ENCODE measurements around the gene SERPINA1.
"Not testable (repeated sequence)": the region's sequence is repeated elsewhere in the genome, so short reads cannot be mapped to it uniquely, and the experiment has no call there.

SERPINA1 gene

GRCh38 chr14:94360945-94361565, 27.3 kb downstream of the SERPINA1 start:
- TF ChIP-seq ARNT (IDR thresholded peaks at IDR 0.05) (no peak), HDGF (IDR thresholded peaks at IDR 0.05; ENCODE audit: borderline replicate concordance) (no peak), FOXA1 (IDR thresholded peaks at IDR 0.05) (no peak), FOXK2 (IDR thresholded peaks at IDR 0.05) (no peak), ZNF384 (IDR thresholded peaks at IDR 0.05) (no peak), BHLHE40 (IDR thresholded peaks at IDR 0.05; ENCODE audit: borderline replicate concordance) (no peak), FOXM1 (IDR thresholded peaks at IDR 0.05; ENCODE audit: borderline replicate concordance) (no peak), ELF4 (IDR thresholded peaks at IDR 0.05) (no peak), CTBP1 (IDR thresholded peaks at IDR 0.05; ENCODE audit: borderline replicate concordance) (no peak), SUZ12 (IDR thresholded peaks at IDR 0.05) (no peak), NFRKB (IDR thresholded peaks at IDR 0.05) (no peak), L3MBTL2 (conservative IDR thresholded peaks at IDR 0.05) (no peak), TARDBP (IDR thresholded peaks at IDR 0.05) (no peak), SP1 (IDR thresholded peaks at IDR 0.05) (no peak), PKNOX1 (IDR thresholded peaks at IDR 0.05) (no peak)
- ChIA-PET POLR2A (no interaction called here), CTCF (no interaction called here)
- DNase-seq (ENCODE audit: extremely low spot score) = no peak

GRCh38 chr14:94357166-94357565, 31.2 kb downstream of the SERPINA1 start:
- CTCF ChIA-PET = interaction anchor here (0.9 kb wide), 1 partner anchor 9 kb away, joined by 4 read pairs; no protein-coding TSS in a partner anchor
- POLR2A ChIA-PET = no interaction called here
- no peak for TF ChIP-seq SP1 (IDR thresholded peaks at IDR 0.05)
- no peak for TF ChIP-seq BHLHE40 (IDR thresholded peaks at IDR 0.05; ENCODE audit: borderline replicate concordance)
- TF ChIP-seq SUZ12 (IDR thresholded peaks at IDR 0.05) = no peak
- TF ChIP-seq L3MBTL2 (conservative IDR thresholded peaks at IDR 0.05) = no peak
- no peak for TF ChIP-seq ELF4 (IDR thresholded peaks at IDR 0.05)
- no peak for TF ChIP-seq ZNF384 (IDR thresholded peaks at IDR 0.05)
- no peak for TF ChIP-seq FOXM1 (IDR thresholded peaks at IDR 0.05; ENCODE audit: borderline replicate concordance)
- no peak for TF ChIP-seq HDGF (IDR thresholded peaks at IDR 0.05; ENCODE audit: borderline replicate concordance)
- TF ChIP-seq ARNT (IDR thresholded peaks at IDR 0.05) = no peak
- no peak for TF ChIP-seq PKNOX1 (IDR thresholded peaks at IDR 0.05)
- TF ChIP-seq FOXA1 (IDR thresholded peaks at IDR 0.05) = no peak
- no peak for TF ChIP-seq NFRKB (IDR thresholded peaks at IDR 0.05)
- no peak for TF ChIP-seq CTBP1 (IDR thresholded peaks at IDR 0.05; ENCODE audit: borderline replicate concordance)
- no peak for TF ChIP-seq LEF1 (IDR thresholded peaks at IDR 0.05; ENCODE audit: borderline replicate concordance)
- TF ChIP-seq TARDBP (IDR thresholded peaks at IDR 0.05) = no peak
- DNase-seq (ENCODE audit: extremely low spot score) = no peak

GRCh38 chr14:94356379-94357056, 31.9 kb downstream of the SERPINA1 start:
- POLR2A ChIA-PET = no interaction called here
- TF ChIP-seq SP1 (IDR thresholded peaks at IDR 0.05) = no peak
- no peak for TF ChIP-seq NFRKB (IDR thresholded peaks at IDR 0.05)
- no peak for TF ChIP-seq SUZ12 (IDR thresholded peaks at IDR 0.05)
- no peak for TF ChIP-seq ZNF384 (IDR thresholded peaks at IDR 0.05)
- no peak for TF ChIP-seq LEF1 (IDR thresholded peaks at IDR 0.05; ENCODE audit: borderline replicate concordance)
- no peak for TF ChIP-seq BHLHE40 (IDR thresholded peaks at IDR 0.05; ENCODE audit: borderline replicate concordance)
- TF ChIP-seq ELF4 (IDR thresholded peaks at IDR 0.05) = no peak
- TF ChIP-seq ARNT (IDR thresholded peaks at IDR 0.05) = no peak
- TF ChIP-seq PKNOX1 (IDR thresholded peaks at IDR 0.05) = no peak
- TF ChIP-seq L3MBTL2 (conservative IDR thresholded peaks at IDR 0.05) = no peak
- no peak for TF ChIP-seq TARDBP (IDR thresholded peaks at IDR 0.05)
- no peak for TF ChIP-seq FOXK2 (IDR thresholded peaks at IDR 0.05)
- TF ChIP-seq CTBP1 (IDR thresholded peaks at IDR 0.05; ENCODE audit: borderline replicate concordance) = no peak
- no peak for TF ChIP-seq FOXM1 (IDR thresholded peaks at IDR 0.05; ENCODE audit: borderline replicate concordance)
- TF ChIP-seq FOXA1 (IDR thresholded peaks at IDR 0.05) = no peak
- no peak for TF ChIP-seq HDGF (IDR thresholded peaks at IDR 0.05; ENCODE audit: borderline replicate concordance)

GRCh38 chr14:94355191-94355794, 33.1 kb downstream of the SERPINA1 start:
- DNase-seq (ENCODE audit: extremely low spot score) = no peak
- TF ChIP-seq FOXM1 (IDR thresholded peaks at IDR 0.05; ENCODE audit: borderline replicate concordance) (no peak), ARNT (IDR thresholded peaks at IDR 0.05) (no peak), FOXK2 (IDR thresholded peaks at IDR 0.05) (no peak), SUZ12 (IDR thresholded peaks at IDR 0.05) (no peak), HDGF (IDR thresholded peaks at IDR 0.05; ENCODE audit: borderline replicate concordance) (no peak), SP1 (IDR thresholded peaks at IDR 0.05) (no peak), CTBP1 (IDR thresholded peaks at IDR 0.05; ENCODE audit: borderline replicate concordance) (no peak), ZNF384 (IDR thresholded peaks at IDR 0.05) (no peak)
- ChIA-PET CTCF (no interaction called here), POLR2A (no interaction called here)

More at GRCh38 chr14:94356379-94357056, 31.9 kb downstream of the SERPINA1 start:
- CTCF ChIA-PET = interaction anchor here (0.9 kb wide), 1 partner anchor 9 kb away, joined by 4 read pairs; no protein-coding TSS in a partner anchor
- no peak for DNase-seq (ENCODE audit: extremely low spot score)

GRCh38 chr14:94354638-94355185, 33.7 kb downstream of the SERPINA1 start:
- TF ChIP-seq TARDBP (IDR thresholded peaks at IDR 0.05) (no peak), ELF4 (IDR thresholded peaks at IDR 0.05) (no peak), ZNF384 (IDR thresholded peaks at IDR 0.05) (no peak), FOXM1 (IDR thresholded peaks at IDR 0.05; ENCODE audit: borderline replicate concordance) (no peak), BHLHE40 (IDR thresholded peaks at IDR 0.05; ENCODE audit: borderline replicate concordance) (no peak), FOXK2 (IDR thresholded peaks at IDR 0.05) (no peak), L3MBTL2 (conservative IDR thresholded peaks at IDR 0.05) (no peak), HDGF (IDR thresholded peaks at IDR 0.05; ENCODE audit: borderline replicate concordance) (no peak), NFRKB (IDR thresholded peaks at IDR 0.05) (no peak), SUZ12 (IDR thresholded peaks at IDR 0.05) (no peak), CTBP1 (IDR thresholded peaks at IDR 0.05; ENCODE audit: borderline replicate concordance) (no peak), ARNT (IDR thresholded peaks at IDR 0.05) (no peak), LEF1 (IDR thresholded peaks at IDR 0.05; ENCODE audit: borderline replicate concordance) (no peak), PKNOX1 (IDR thresholded peaks at IDR 0.05) (no peak), FOXA1 (IDR thresholded peaks at IDR 0.05) (no peak), SP1 (IDR thresholded peaks at IDR 0.05) (no peak)
- POLR2A ChIA-PET = no interaction called here
- DNase-seq (ENCODE audit: extremely low spot score) = no peak
- CTCF ChIA-PET = no interaction called here

GRCh38 chr14:94354190-94354589, 34.2 kb downstream of the SERPINA1 start:
- POLR2A ChIA-PET; CTCF ChIA-PET; DNase-seq (ENCODE audit: extremely low spot score): not testable (repeated sequence)

Data from HEK293T (cell line).